GM12873 (cell line): ENCODE results near the gene USP14.

Source experiments
- CTCF ChIP-seq: IDR thresholded peaks from 2 replicates; pipeline ENCODE4 v1.5.1; 2012; ENCODE audit warnings: low read depth, mild to moderate bottlenecking, moderate library complexity, low read length, control low read depth; ENCODE audit not compliant: insufficient read depth; ENCODE audit errors: missing control alignments

USP14 gene

GRCh38 chr18:199214-199613 lies 40.9 kb downstream of the USP14 start:
- no peak for TF ChIP-seq CTCF

GRCh38 chr18:199768-200167 lies 41.4 kb downstream of the USP14 start:
- no peak for TF ChIP-seq CTCF

GRCh38 chr18:210075-210474 lies 51.7 kb downstream of the USP14 start:
- TF ChIP-seq CTCF = no peak

- TF ChIP-seq CTCF = no peak
Observed at GRCh38 chr18:210733-211132, 52.4 kb downstream of the USP14 start.

DNA sequence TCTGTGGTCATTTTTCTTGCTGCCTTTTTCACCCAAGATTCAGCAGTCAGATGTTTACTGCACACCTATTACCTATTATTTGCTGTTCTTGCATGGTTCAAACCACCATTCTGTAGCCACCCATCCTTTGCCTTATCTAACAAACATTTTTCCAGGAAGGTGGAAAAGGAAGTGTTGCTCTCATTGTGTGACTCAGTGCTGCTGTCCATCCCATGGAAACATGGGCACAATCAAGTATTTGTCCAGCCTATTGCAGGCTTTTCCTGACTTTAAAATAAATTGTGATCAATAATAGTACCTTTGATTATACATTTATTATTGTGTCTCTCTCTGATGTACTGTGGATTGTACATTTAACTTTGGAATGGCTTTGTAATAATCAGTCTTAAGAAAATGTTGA lies 53.2 kb downstream of the USP14 start:
- no peak for TF ChIP-seq CTCF

GRCh38 chr18:212780-213179 lies 54.4 kb downstream of the USP14 start:
- TF ChIP-seq CTCF = no peak

DNA sequence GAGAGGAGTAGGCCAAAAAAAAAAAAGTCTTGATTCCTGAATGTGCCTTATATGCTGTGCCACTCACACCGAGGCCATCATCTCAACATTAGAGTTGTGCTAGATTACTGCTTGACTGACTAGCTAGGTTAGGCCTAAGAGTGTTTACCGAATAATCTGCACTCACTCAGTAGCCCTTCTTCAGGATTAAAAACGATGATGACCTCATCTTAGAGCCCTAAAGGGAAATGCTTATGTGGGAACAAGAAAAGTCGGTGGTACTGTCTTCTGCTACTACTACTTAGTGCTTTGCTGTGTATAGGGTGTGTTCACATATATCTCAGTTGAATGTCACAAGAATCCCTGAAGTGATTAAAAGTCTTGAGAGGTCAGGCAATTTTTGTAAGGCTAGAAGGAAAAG lies 55.1 kb downstream of the USP14 start:
- TF ChIP-seq CTCF = no peak
